ENCODE measurements around the gene SNTB2. TPM values are rescaled to one million over a fixed set of nuclear protein-coding genes. Genes with fewer than 3 reads are reported as not detected.

SNTB2 gene
- polyA plus RNA-seq, 3 donors = 1.2 to 6.0 (median 5.0) TPM

DNA sequence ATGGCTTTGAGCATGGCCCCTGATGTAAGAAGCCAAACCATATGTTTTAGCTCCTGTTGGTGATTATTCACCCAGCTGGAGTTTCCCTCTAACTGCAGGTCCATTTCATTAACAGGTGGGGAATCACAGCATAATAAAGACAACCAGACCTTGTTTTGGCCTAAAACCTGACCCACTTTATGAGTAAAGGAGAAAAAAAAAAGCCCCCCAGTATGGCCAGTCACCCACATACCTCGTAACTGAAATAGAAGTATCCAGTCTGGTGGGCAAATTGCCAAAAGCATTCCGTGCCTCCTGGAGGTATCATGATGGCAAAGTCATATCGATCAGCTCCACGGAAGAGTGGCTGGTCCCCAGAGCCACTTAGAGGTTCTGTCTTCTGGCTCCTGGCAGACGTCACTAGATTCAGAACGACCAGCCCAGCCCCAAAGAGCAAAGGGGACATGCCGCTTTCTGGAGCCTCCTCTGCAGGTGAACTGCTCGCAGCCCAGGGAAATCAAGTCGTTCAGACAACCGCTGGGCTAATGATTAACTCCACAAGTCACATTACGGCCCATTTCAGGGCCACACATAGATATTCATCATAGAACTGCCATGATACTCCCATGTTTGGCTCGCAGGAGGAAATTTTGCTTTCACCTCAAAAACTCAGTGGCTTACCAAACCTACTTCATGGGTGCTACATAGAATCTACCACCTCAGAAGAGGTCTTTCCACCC is 164.5 kb downstream of the SNTB2 start, which contains the start of gene TMED6:
TMED6 (minus strand) TSS at position 478 of the 719 bp plus-strand sequence; CDS start at position 445, 33 bp downstream.
- intact Hi-C loops (cut with micrococcal nuclease) = no loop called here
- peaks cover 5% of the 10 kb centered on the region in 2 donors for H3K4me1 ChIP-seq (ENCODE audit: control insufficient read depth in 1 of 2, insufficient read depth in 2 of 2, low read length in 2 of 2)
- Mint-ChIP-seq H3K9me3 (no peaks in the 10 kb centered on the region), H3K27me3 (ENCODE audit: low read depth in 3 of 3) (peaks cover 0 to 1% (median 0%) of the 10 kb centered on the region in 3 donors), H3K27ac (peak within 1 kb of the TSS in 4 of 7 donors; percentile 18 to 81 (median 46)), H3K4me3 (no peak within 1 kb of the TSS), H3K36me3 (peaks cover 46 to 60% of the 10 kb centered on the region in 2 donors), H3K4me1 (peaks cover 5% of the 10 kb centered on the region)
- H3K27ac ChIP-seq (ENCODE audit: low read depth in 1 of 2, low read length in 2 of 2) = no peak within 1 kb of the TSS
- peaks cover 35 to 61% of the 10 kb centered on the region in 2 donors for H3K36me3 ChIP-seq (replicated peaks in 1 of 2; ENCODE audit: control insufficient read depth in 1 of 2, insufficient read depth in 2 of 2, low read length in 2 of 2)
- 96% methylated on average over 10 of the region's 12 CpGs for WGBS (ENCODE audit: insufficient coverage)
- TF ChIP-seq, protein P1, sequence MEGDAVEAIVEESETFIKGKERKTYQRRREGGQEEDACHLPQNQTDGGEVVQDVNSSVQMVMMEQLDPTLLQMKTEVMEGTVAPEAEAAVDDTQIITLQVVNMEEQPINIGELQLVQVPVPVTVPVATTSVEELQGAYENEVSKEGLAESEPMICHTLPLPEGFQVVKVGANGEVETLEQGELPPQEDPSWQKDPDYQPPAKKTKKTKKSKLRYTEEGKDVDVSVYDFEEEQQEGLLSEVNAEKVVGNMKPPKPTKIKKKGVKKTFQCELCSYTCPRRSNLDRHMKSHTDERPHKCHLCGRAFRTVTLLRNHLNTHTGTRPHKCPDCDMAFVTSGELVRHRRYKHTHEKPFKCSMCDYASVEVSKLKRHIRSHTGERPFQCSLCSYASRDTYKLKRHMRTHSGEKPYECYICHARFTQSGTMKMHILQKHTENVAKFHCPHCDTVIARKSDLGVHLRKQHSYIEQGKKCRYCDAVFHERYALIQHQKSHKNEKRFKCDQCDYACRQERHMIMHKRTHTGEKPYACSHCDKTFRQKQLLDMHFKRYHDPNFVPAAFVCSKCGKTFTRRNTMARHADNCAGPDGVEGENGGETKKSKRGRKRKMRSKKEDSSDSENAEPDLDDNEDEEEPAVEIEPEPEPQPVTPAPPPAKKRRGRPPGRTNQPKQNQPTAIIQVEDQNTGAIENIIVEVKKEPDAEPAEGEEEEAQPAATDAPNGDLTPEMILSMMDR (IDR thresholded peaks at IDR 0.05) = no peak
- H4K20me1 ChIP-seq (ENCODE audit: insufficient read depth, low read length) = no peaks in the 10 kb centered on the region
- no peaks in the 10 kb centered on the region for H3K27me3 ChIP-seq (ENCODE audit: control insufficient read depth in 2 of 2, insufficient read depth in 2 of 2, low read length in 2 of 2)
- H3K79me2 ChIP-seq (ENCODE audit: insufficient read depth, low read length) = no peaks in the 10 kb centered on the region
- no peaks in the 10 kb centered on the region for H3K9me3 ChIP-seq (replicated peaks in 1 of 2; ENCODE audit: control insufficient read depth in 1 of 2, insufficient read depth in 1 of 2, low read length in 2 of 2)
- no peak within 1 kb of the TSS for H2AFZ ChIP-seq (ENCODE audit: insufficient read depth, low read depth, low read length, poor library complexity, severe bottlenecking)
- H3K9ac ChIP-seq (ENCODE audit: insufficient read depth, low read length, poor library complexity, severe bottlenecking) = no peak within 1 kb of the TSS
- DNase-seq = no peak
- H3K4me3 ChIP-seq (replicated peaks in 1 of 3; ENCODE audit: low read depth in 2 of 3, low read length in 3 of 3) = no peak within 1 kb of the TSS
- no peak within 1 kb of the TSS for H3K4me2 ChIP-seq (replicated peaks; ENCODE audit: extremely low read depth, low read length, poor library complexity, severe bottlenecking)

Small RNAs within 50 kb of the gene (small RNA-seq; reads per million reads assigned to genes)
- gene RF00019 (ENCODE audit: insufficient read length, low read depth) (not detected), gene RNU6-22P (ENCODE audit: insufficient read length, low read depth) (0.71 reads per million)

Other genes with a start within 250 kb of the SNTB2 start
- 1 to 10 TPM in 1 of 3 donors, not detected in 2; 1.3 TPM for gene HAS3, start 81.5 kb upstream of the SNTB2 start, polyA plus RNA-seq
- gene CHTF8, start 54.6 kb upstream of the SNTB2 start, polyA plus RNA-seq = 100 to 1,000 TPM in 2 of 3 donors, 10 to 100 TPM in 1; 45.9 to 172 (median 158) TPM
- gene UTP4, start 54.5 kb upstream of the SNTB2 start, polyA plus RNA-seq = 10 to 100 TPM; 15.3 to 27.8 (median 19.6) TPM
- 10 to 100 TPM; 18.2 to 25.7 (median 21.8) TPM for gene VPS4A, start 124.2 kb downstream of the SNTB2 start, polyA plus RNA-seq
- gene PDF, start 143.4 kb downstream of the SNTB2 start, polyA plus RNA-seq = 1 to 10 TPM; 2.3 to 7.2 (median 4.2) TPM
- 10 to 100 TPM; 11.9 to 24.1 (median 21.6) TPM for gene COG8, start 152.4 kb downstream of the SNTB2 start, polyA plus RNA-seq
- gene NIP7, start 152.6 kb downstream of the SNTB2 start, polyA plus RNA-seq = 10 to 100 TPM in 2 of 3 donors, 1 to 10 TPM in 1; 3.0 to 16.4 (median 14.2) TPM
- under 1 TPM in 1 of 3 donors, not detected in 2; 0.29 TPM for gene TMED6, start 164.6 kb downstream of the SNTB2 start, polyA plus RNA-seq
- 10 to 100 TPM in 2 of 3 donors, 1 to 10 TPM in 1; 8.8 to 11.2 (median 10.5) TPM for gene TERF2, start 198.8 kb downstream of the SNTB2 start, polyA plus RNA-seq
- 10 to 100 TPM; 32.3 to 90.4 (median 84.9) TPM for gene CYB5B, start 237.5 kb downstream of the SNTB2 start, polyA plus RNA-seq